Loucy (cell line): ENCODE measurements around the gene GAPVD1.

Source experiments
- H2AFZ ChIP-seq: fragments of 200-600 bp; sonication (generic); 2 replicates; pipeline ENCODE4 v1.6.0; 2016; ENCODE audit warnings: antibody characterized with exemption, mild to moderate bottlenecking, low read length, moderate library complexity
- H3F3A ChIP-seq: fragments of 200-600 bp; 2 replicates; pipeline ENCODE4 v1.6.0; 2016; ENCODE audit warnings: antibody characterized with exemption, low read depth, mild to moderate bottlenecking
- H3K27me3 ChIP-seq: fragments of 200-600 bp; sonication (generic); 2 replicates; pipeline ENCODE4 v1.6.1; 2014; ENCODE audit warnings: low read length, mild to moderate bottlenecking; ENCODE audit not compliant: insufficient read depth, poor library complexity, severe bottlenecking
- H3K36me3 ChIP-seq: fragments of 200-600 bp; sonication (generic); 2 replicates; pipeline ENCODE4 v1.6.1; 2016; ENCODE audit warnings: low read length; ENCODE audit not compliant: insufficient read depth
- H3K4me1 ChIP-seq: fragments of 200-600 bp; sonication (generic); 2 replicates; pipeline ENCODE4 v1.5.1; 2014; ENCODE audit warnings: low read length, mild to moderate bottlenecking; ENCODE audit not compliant: insufficient read depth, poor library complexity, severe bottlenecking
- H3K4me2 ChIP-seq: fragments of 200-600 bp; sonication (generic); 2 replicates; pipeline ENCODE4 v1.6.0; 2014; ENCODE audit warnings: antibody characterized with exemption, low read length, low read depth, mild to moderate bottlenecking; ENCODE audit not compliant: poor library complexity, severe bottlenecking
- H3K4me3 ChIP-seq: fragments of 200-600 bp; sonication (generic); 2 replicates; pipeline ENCODE4 v1.5.1; 2014; ENCODE audit warnings: low read length, mild to moderate bottlenecking, mixed read lengths; ENCODE audit not compliant: poor library complexity, severe bottlenecking
- H3K79me2 ChIP-seq: fragments of 200-600 bp; sonication (generic); 2 replicates; pipeline ENCODE4 v1.6.1; 2014; ENCODE audit warnings: low read length; ENCODE audit not compliant: insufficient read depth
- H3K9ac ChIP-seq: fragments of 200-600 bp; sonication (generic); 2 replicates; pipeline ENCODE4 v1.6.0; 2014; ENCODE audit warnings: mild to moderate bottlenecking, low read depth, low read length, moderate library complexity; ENCODE audit not compliant: poor library complexity, severe bottlenecking
- H3K9me2 ChIP-seq: fragments of 200-600 bp; sonication (generic); replicated peaks from 2 replicates; pipeline ENCODE4 v1.6.1; 2016; ENCODE audit warnings: low read depth, low read length, mixed read lengths
- H3K9me3 ChIP-seq: fragments of 200-600 bp; sonication (generic); 2 replicates; pipeline ENCODE4 v1.6.1; 2014; ENCODE audit warnings: mild to moderate bottlenecking, antibody characterized with exemption, low read length, low read depth; ENCODE audit not compliant: insufficient read depth
- H4K20me1 ChIP-seq: fragments of 200-600 bp; sonication (generic); 2 replicates; pipeline ENCODE4 v1.6.0; 2014; ENCODE audit warnings: antibody characterized with exemption, low read length, mild to moderate bottlenecking; ENCODE audit not compliant: insufficient read depth, poor library complexity, severe bottlenecking
- EZH2phosphoT487 ChIP-seq: fragments of 200-600 bp; IDR thresholded peaks from 2 replicates; pipeline ENCODE4 v1.6.1; 2018; ENCODE audit warnings: antibody characterized with exemption, mild to moderate bottlenecking, moderate library complexity, borderline replicate concordance
- TF ChIP-seq, protein P1 (sequence below): fragments of 200-600 bp; sonication (generic); conservative IDR thresholded peaks from 2 replicates; pipeline ENCODE4 v1.5.1; 2014; ENCODE audit warnings: mild to moderate bottlenecking, antibody characterized with exemption, low read length

Gene GAPVD1

GRCh38 chr9:125400725-125401716 lies 139.4 kb downstream of the GAPVD1 start:
- Histone ChIP-seq H4K20me1 (no peaks in the 10 kb centered on the region), H3F3A (no peaks in the 10 kb centered on the region), H3K4me3 (no peak overlapping the region), H3K36me3 (no peaks in the 10 kb centered on the region), H3K4me1 (no peaks in the 10 kb centered on the region), H3K9ac (no peak overlapping the region), H3K27me3 (no peaks in the 10 kb centered on the region), H2AFZ (no peak overlapping the region), H3K9me2 (no peaks in the 10 kb centered on the region), H3K4me2 (no peak overlapping the region), H3K79me2 (no peaks in the 10 kb centered on the region), H3K9me3 (no peaks in the 10 kb centered on the region)
- no peak for TF ChIP-seq EZH2phosphoT487
- TF ChIP-seq, protein P1, sequence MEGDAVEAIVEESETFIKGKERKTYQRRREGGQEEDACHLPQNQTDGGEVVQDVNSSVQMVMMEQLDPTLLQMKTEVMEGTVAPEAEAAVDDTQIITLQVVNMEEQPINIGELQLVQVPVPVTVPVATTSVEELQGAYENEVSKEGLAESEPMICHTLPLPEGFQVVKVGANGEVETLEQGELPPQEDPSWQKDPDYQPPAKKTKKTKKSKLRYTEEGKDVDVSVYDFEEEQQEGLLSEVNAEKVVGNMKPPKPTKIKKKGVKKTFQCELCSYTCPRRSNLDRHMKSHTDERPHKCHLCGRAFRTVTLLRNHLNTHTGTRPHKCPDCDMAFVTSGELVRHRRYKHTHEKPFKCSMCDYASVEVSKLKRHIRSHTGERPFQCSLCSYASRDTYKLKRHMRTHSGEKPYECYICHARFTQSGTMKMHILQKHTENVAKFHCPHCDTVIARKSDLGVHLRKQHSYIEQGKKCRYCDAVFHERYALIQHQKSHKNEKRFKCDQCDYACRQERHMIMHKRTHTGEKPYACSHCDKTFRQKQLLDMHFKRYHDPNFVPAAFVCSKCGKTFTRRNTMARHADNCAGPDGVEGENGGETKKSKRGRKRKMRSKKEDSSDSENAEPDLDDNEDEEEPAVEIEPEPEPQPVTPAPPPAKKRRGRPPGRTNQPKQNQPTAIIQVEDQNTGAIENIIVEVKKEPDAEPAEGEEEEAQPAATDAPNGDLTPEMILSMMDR: no peak

GRCh38 chr9:125404733-125405132 lies 143.1 kb downstream of the GAPVD1 start:
- no peaks in the 10 kb centered on the region for H3K27me3 ChIP-seq
- no peak overlapping the region for H3K4me3 ChIP-seq
- no peaks in the 10 kb centered on the region for H4K20me1 ChIP-seq
- no peaks in the 10 kb centered on the region for H3F3A ChIP-seq
- H3K4me1 ChIP-seq: peaks cover 2% of the 10 kb centered on the region
- no peaks in the 10 kb centered on the region for H3K79me2 ChIP-seq
- H3K9me2 ChIP-seq: no peaks in the 10 kb centered on the region
- no peaks in the 10 kb centered on the region for H3K36me3 ChIP-seq
- H3K9me3 ChIP-seq: no peaks in the 10 kb centered on the region
- no peak overlapping the region for H3K4me2 ChIP-seq
- TF ChIP-seq, protein P1: no peak
- TF ChIP-seq EZH2phosphoT487: no peak
- no peak overlapping the region for H3K9ac ChIP-seq
- H2AFZ ChIP-seq: no peak overlapping the region

GRCh38 chr9:125405938-125406809 lies 144.5 kb downstream of the GAPVD1 start:
- Histone ChIP-seq H3K9ac (no peak overlapping the region), H3K9me3 (no peaks in the 10 kb centered on the region), H3K4me3 (no peak overlapping the region), H4K20me1 (no peaks in the 10 kb centered on the region), H3K27me3 (no peaks in the 10 kb centered on the region), H3K36me3 (no peaks in the 10 kb centered on the region), H3K4me2 (no peak overlapping the region), H3K4me1 (peaks cover 2% of the 10 kb centered on the region), H2AFZ (no peak overlapping the region), H3K79me2 (no peaks in the 10 kb centered on the region), H3K9me2 (no peaks in the 10 kb centered on the region), H3F3A (no peaks in the 10 kb centered on the region)
- TF ChIP-seq, protein P1: no peak
- no peak for TF ChIP-seq EZH2phosphoT487
